HEK293 (cell line): ENCODE data around the gene GAS7.

ENCODE experiments used
- ZBTB17 ChIP-seq: fragments of 450-650 bp; formaldehyde crosslinking; IDR thresholded peaks from 2 replicates; pipeline ENCODE4 v1.5.1; 2016; ENCODE audit warnings: missing biosample characterization, missing genetic modification characterization
- ZNF274 ChIP-seq, 2 experiments: fragments of 200-500 bp in 1 of 2; fragments of 450-650 bp in 1 of 2; sonication (Bioruptor generic) in 1 of 2; formaldehyde crosslinking in 1 of 2; IDR thresholded peaks; 2 replicates each; pipeline versions ENCODE4 v1.5.1 to v1.6.1; 2014 to 2016; ENCODE audit warnings: borderline replicate concordance in 1 of 2, inconsistent platforms in 1 of 2, low read length in 1 of 2, missing biosample characterization in 1 of 2, missing genetic modification characterization in 1 of 2
- ZNF768 ChIP-seq: fragments of 450-650 bp; formaldehyde crosslinking; IDR thresholded peaks from 2 replicates; pipeline ENCODE4 v1.5.1; 2018; ENCODE audit warnings: missing biosample characterization, mild to moderate bottlenecking, missing genetic modification characterization
- TF ChIP-seq, protein P1 (sequence below): fragments of 450-650 bp; formaldehyde crosslinking; IDR thresholded peaks from 2 replicates; pipeline ENCODE4 v1.5.1; 2016; ENCODE audit warnings: missing biosample characterization, missing genetic modification characterization
- TF ChIP-seq, protein P2 (sequence below): fragments of 450-650 bp; formaldehyde crosslinking; IDR thresholded peaks from 2 replicates; pipeline ENCODE4 v1.5.1; 2016; ENCODE audit warnings: missing biosample characterization, missing genetic modification characterization

DNA sequence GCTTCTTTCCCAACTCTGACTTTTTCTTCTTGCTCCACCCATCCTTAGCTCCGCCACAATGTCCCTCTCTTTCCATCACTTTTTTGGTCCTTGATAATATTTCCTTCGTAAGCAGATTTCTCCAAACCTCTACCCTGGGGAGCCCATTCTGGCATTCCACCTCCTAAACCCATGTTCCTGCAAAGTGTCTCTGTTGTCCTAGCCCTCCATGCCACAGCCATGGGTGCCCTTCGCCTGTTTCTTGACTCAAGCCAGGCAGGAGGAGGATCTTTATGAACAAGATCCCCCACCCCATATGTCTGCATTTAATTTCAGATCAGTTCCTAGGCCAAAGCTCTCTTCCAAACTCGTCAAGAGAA lies 42.4 kb downstream of the GAS7 start:
- TF ChIP-seq, protein P1, sequence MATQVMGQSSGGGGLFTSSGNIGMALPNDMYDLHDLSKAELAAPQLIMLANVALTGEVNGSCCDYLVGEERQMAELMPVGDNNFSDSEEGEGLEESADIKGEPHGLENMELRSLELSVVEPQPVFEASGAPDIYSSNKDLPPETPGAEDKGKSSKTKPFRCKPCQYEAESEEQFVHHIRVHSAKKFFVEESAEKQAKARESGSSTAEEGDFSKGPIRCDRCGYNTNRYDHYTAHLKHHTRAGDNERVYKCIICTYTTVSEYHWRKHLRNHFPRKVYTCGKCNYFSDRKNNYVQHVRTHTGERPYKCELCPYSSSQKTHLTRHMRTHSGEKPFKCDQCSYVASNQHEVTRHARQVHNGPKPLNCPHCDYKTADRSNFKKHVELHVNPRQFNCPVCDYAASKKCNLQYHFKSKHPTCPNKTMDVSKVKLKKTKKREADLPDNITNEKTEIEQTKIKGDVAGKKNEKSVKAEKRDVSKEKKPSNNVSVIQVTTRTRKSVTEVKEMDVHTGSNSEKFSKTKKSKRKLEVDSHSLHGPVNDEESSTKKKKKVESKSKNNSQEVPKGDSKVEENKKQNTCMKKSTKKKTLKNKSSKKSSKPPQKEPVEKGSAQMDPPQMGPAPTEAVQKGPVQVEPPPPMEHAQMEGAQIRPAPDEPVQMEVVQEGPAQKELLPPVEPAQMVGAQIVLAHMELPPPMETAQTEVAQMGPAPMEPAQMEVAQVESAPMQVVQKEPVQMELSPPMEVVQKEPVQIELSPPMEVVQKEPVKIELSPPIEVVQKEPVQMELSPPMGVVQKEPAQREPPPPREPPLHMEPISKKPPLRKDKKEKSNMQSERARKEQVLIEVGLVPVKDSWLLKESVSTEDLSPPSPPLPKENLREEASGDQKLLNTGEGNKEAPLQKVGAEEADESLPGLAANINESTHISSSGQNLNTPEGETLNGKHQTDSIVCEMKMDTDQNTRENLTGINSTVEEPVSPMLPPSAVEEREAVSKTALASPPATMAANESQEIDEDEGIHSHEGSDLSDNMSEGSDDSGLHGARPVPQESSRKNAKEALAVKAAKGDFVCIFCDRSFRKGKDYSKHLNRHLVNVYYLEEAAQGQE (tag by site-specific recombination): no peak
- TF ChIP-seq, protein P2, sequence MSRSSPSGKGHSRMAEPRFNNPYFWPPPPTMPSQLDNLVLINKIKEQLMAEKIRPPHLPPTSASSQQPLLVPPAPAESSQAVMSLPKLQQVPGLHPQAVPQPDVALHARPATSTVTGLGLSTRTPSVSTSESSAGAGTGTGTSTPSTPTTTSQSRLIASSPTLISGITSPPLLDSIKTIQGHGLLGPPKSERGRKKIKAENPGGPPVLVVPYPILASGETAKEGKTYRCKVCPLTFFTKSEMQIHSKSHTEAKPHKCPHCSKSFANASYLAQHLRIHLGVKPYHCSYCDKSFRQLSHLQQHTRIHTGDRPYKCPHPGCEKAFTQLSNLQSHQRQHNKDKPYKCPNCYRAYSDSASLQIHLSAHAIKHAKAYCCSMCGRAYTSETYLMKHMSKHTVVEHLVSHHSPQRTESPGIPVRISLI: no peak
- TF ChIP-seq ZBTB17 (no peak), ZNF274 (IDR thresholded peaks at IDR 0.05; ENCODE audit: low read length) (no peak), ZNF274 (tag by site-specific recombination; IDR thresholded peaks at IDR 0.05; ENCODE audit: borderline replicate concordance) (no peak), ZNF768 (tag by site-specific recombination) (no peak)
